Mammary epithelial cell (primary cell): Measurements from ENCODE around the gene WAS.

Experiments
- EZH2 ChIP-seq: IDR thresholded peaks from 2 replicates; pipeline ENCODE4 v1.6.1; 2012; ENCODE audit warnings: low read length, inconsistent platforms, borderline replicate concordance
- TF ChIP-seq, protein P1 (sequence below), 2 donors: IDR thresholded peaks in 1 of 2; conservative IDR thresholded peaks in 1 of 2; 2 replicates each; pipeline ENCODE4 v1.5.1; 2011 to 2012; ENCODE audit warnings: inconsistent platforms in 2 of 2, low read length in 2 of 2, mild to moderate bottlenecking in 2 of 2, control low read depth in 1 of 2, low read depth in 1 of 2; ENCODE audit not compliant: insufficient read depth in 1 of 2; ENCODE audit errors: extremely low read depth in 1 of 2

DNA sequence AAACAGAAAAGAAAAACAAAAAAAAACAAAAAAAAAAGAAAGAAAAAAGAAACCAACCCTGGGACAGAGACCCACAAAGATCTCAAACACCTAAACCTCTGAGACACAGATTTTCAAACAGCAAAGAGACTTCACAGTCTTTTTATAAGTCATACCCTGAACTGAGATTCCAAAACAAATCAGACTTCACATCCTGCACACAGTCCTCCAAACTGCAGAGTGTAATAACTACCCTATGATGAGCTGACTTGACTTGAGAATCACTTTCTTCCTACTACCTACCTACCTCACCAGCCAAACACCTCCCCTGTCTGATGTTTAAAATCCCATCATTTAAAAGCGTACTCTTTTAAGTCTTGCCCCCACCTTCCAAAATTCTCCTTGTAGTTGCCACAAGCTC is 52.7 kb downstream of the WAS start:
- no peak for TF ChIP-seq EZH2
- TF ChIP-seq, protein P1, sequence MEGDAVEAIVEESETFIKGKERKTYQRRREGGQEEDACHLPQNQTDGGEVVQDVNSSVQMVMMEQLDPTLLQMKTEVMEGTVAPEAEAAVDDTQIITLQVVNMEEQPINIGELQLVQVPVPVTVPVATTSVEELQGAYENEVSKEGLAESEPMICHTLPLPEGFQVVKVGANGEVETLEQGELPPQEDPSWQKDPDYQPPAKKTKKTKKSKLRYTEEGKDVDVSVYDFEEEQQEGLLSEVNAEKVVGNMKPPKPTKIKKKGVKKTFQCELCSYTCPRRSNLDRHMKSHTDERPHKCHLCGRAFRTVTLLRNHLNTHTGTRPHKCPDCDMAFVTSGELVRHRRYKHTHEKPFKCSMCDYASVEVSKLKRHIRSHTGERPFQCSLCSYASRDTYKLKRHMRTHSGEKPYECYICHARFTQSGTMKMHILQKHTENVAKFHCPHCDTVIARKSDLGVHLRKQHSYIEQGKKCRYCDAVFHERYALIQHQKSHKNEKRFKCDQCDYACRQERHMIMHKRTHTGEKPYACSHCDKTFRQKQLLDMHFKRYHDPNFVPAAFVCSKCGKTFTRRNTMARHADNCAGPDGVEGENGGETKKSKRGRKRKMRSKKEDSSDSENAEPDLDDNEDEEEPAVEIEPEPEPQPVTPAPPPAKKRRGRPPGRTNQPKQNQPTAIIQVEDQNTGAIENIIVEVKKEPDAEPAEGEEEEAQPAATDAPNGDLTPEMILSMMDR (conservative IDR thresholded peaks at IDR 0.05 in 1 of 2, IDR thresholded peaks at IDR 0.05 in 1 of 2; ENCODE audit: extremely low read depth in 1 of 2, insufficient read depth in 1 of 2, low read depth in 1 of 2, low read length in 2 of 2) = no peak
